Stomach (tissue), 4 donors: ENCODE measurements around the gene NEMF.
A peak's percentile ranks its signal among the peaks of the same experiment; 100 is the strongest.

Experiments used
- EP300 ChIP-seq: sonication (generic); formaldehyde crosslinking; IDR thresholded peaks from one replicate; pipeline ENCODE4 v1.6.1; 2017; ENCODE audit warnings: antibody characterized with exemption
- TF ChIP-seq, protein P1 (sequence below), 7 experiments: fragments of 450-650 bp in 4 of 7; fragments of 200-600 bp in 3 of 7; sonication (generic) in 3 of 7; IDR thresholded peaks; one replicate each; pipeline ENCODE4 v1.5.1; 2016 to 2019; ENCODE audit warnings: antibody characterized with exemption in 7 of 7, control low read depth in 2 of 7, mild to moderate bottlenecking in 1 of 7

- TF ChIP-seq, protein P1, sequence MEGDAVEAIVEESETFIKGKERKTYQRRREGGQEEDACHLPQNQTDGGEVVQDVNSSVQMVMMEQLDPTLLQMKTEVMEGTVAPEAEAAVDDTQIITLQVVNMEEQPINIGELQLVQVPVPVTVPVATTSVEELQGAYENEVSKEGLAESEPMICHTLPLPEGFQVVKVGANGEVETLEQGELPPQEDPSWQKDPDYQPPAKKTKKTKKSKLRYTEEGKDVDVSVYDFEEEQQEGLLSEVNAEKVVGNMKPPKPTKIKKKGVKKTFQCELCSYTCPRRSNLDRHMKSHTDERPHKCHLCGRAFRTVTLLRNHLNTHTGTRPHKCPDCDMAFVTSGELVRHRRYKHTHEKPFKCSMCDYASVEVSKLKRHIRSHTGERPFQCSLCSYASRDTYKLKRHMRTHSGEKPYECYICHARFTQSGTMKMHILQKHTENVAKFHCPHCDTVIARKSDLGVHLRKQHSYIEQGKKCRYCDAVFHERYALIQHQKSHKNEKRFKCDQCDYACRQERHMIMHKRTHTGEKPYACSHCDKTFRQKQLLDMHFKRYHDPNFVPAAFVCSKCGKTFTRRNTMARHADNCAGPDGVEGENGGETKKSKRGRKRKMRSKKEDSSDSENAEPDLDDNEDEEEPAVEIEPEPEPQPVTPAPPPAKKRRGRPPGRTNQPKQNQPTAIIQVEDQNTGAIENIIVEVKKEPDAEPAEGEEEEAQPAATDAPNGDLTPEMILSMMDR (IDR thresholded peaks at IDR 0.05): peak in 6 of 7 experiments; percentile 74 to 100 (median 99)
- TF ChIP-seq EP300: no peak
Observed at GRCh38 chr14:49862089-49862673, 9.6 kb upstream of the NEMF start.
